Measurements from ENCODE around the gene RASSF5. TPM values are rescaled to one million over a fixed set of nuclear protein-coding genes. Genes with fewer than 3 reads are reported as not detected.
A peak's percentile ranks its signal among the peaks of the same experiment; 100 is the strongest.

RASSF5 gene
- total RNA-seq, 1 experiment from 2014 or later: 2.1 TPM

DNA sequence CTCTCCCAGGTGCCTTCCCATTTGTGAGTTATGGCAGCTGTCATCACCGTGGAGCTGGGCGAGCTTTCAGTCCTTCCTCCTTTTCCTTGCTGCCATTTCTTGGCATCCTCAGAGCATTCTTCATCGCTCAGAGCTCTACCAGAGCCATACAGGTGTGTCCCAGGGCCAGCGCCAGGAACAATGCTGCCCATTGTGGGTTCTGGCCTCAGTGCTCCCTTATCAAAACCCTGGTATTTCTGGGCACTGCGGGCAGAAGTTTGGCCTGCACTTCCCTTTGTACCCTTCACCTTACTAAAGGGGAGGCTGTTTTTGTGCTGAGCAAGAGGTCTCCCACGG, 28.5 kb downstream of the RASSF5 start:
- no peak for DNase-seq (ENCODE audit: low spot score)
- H3K27me3 Mint-ChIP-seq (ENCODE audit: low read depth): no peaks in the 10 kb centered on the region
- no peaks in the 10 kb centered on the region for H3K9me3 Mint-ChIP-seq
- no peak overlapping the region for H3K27ac Mint-ChIP-seq
- no peak overlapping the region for H3K4me3 Mint-ChIP-seq
- peaks cover 5% of the 10 kb centered on the region for H3K4me1 Mint-ChIP-seq
- H3K36me3 Mint-ChIP-seq: no peaks in the 10 kb centered on the region
- TF ChIP-seq SMAD4 (CRISPR knock-in tag; IDR thresholded peaks at IDR 0.05): no peak
- TF ChIP-seq FOXK1 (CRISPR knock-in tag; IDR thresholded peaks at IDR 0.05): no peak
- TF ChIP-seq TEAD4 (CRISPR knock-in tag; IDR thresholded peaks at IDR 0.05): no peak
- TF ChIP-seq TEAD1 (CRISPR knock-in tag; IDR thresholded peaks at IDR 0.05): no peak
- TF ChIP-seq NFE2L1 (CRISPR knock-in tag; IDR thresholded peaks at IDR 0.05): no peak
- TF ChIP-seq CTCF (IDR thresholded peaks at IDR 0.05): no peak
- TF ChIP-seq ZSCAN18 (CRISPR knock-in tag; IDR thresholded peaks at IDR 0.05): no peak
- TF ChIP-seq CBFB (CRISPR knock-in tag; IDR thresholded peaks at IDR 0.05; ENCODE audit: low read depth): no peak
- no peak for TF ChIP-seq NR2C2 (CRISPR knock-in tag; IDR thresholded peaks at IDR 0.05)
- no peak for TF ChIP-seq ZNF281 (CRISPR knock-in tag; IDR thresholded peaks at IDR 0.05)
- TF ChIP-seq, protein P1, sequence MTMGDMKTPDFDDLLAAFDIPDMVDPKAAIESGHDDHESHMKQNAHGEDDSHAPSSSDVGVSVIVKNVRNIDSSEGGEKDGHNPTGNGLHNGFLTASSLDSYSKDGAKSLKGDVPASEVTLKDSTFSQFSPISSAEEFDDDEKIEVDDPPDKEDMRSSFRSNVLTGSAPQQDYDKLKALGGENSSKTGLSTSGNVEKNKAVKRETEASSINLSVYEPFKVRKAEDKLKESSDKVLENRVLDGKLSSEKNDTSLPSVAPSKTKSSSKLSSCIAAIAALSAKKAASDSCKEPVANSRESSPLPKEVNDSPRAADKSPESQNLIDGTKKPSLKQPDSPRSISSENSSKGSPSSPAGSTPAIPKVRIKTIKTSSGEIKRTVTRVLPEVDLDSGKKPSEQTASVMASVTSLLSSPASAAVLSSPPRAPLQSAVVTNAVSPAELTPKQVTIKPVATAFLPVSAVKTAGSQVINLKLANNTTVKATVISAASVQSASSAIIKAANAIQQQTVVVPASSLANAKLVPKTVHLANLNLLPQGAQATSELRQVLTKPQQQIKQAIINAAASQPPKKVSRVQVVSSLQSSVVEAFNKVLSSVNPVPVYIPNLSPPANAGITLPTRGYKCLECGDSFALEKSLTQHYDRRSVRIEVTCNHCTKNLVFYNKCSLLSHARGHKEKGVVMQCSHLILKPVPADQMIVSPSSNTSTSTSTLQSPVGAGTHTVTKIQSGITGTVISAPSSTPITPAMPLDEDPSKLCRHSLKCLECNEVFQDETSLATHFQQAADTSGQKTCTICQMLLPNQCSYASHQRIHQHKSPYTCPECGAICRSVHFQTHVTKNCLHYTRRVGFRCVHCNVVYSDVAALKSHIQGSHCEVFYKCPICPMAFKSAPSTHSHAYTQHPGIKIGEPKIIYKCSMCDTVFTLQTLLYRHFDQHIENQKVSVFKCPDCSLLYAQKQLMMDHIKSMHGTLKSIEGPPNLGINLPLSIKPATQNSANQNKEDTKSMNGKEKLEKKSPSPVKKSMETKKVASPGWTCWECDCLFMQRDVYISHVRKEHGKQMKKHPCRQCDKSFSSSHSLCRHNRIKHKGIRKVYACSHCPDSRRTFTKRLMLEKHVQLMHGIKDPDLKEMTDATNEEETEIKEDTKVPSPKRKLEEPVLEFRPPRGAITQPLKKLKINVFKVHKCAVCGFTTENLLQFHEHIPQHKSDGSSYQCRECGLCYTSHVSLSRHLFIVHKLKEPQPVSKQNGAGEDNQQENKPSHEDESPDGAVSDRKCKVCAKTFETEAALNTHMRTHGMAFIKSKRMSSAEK (CRISPR knock-in tag; IDR thresholded peaks at IDR 0.05; ENCODE audit: borderline replicate concordance): no peak
- TF ChIP-seq, protein P2, sequence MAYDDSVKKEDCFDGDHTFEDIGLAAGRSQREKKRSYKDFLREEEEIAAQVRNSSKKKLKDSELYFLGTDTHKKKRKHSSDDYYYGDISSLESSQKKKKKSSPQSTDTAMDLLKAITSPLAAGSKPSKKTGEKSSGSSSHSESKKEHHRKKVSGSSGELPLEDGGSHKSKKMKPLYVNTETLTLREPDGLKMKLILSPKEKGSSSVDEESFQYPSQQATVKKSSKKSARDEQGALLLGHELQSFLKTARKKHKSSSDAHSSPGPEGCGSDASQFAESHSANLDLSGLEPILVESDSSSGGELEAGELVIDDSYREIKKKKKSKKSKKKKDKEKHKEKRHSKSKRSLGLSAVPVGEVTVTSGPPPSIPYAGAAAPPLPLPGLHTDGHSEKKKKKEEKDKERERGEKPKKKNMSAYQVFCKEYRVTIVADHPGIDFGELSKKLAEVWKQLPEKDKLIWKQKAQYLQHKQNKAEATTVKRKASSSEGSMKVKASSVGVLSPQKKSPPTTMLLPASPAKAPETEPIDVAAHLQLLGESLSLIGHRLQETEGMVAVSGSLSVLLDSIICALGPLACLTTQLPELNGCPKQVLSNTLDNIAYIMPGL (CRISPR knock-in tag; IDR thresholded peaks at IDR 0.05): no peak
- ATAC-seq: no peak
- CTCF ChIA-PET: interaction anchor here (0.9 to 4.1 kb wide), 5 partner anchors 10 to 371 kb away, joined by 3 to 18 read pairs (median 5); no protein-coding TSS in a partner anchor
- POLR2A ChIA-PET: no interaction called here

GRCh38 chr1:206537141-206537540, 29.8 kb downstream of the RASSF5 start:
- no peak overlapping the region for H3K4me3 Mint-ChIP-seq
- POLR2A ChIA-PET: interaction anchor here (1.2 kb wide), 1 partner anchor 39 kb away, joined by 3 read pairs; no protein-coding TSS in a partner anchor
- no peaks in the 10 kb centered on the region for H3K36me3 Mint-ChIP-seq
- CTCF ChIA-PET: interaction anchor here (0.7 to 4.1 kb wide), 7 partner anchors 8 to 47 kb away, joined by 3 to 18 read pairs (median 6); partner anchors contain the start of gene RASSF5
- TF ChIP-seq ZNF671 (CRISPR knock-in tag; IDR thresholded peaks at IDR 0.05): no peak
- H3K4me1 Mint-ChIP-seq: peaks cover 5% of the 10 kb centered on the region
- DNase-seq (ENCODE audit: low spot score) (no peak), ATAC-seq (peak; percentile 38)
- H3K9me3 Mint-ChIP-seq: no peaks in the 10 kb centered on the region
- no peaks in the 10 kb centered on the region for H3K27me3 Mint-ChIP-seq (ENCODE audit: low read depth)
- no peak overlapping the region for H3K27ac Mint-ChIP-seq

Measured in WTC11 (cell line).